Measurements from ENCODE around the gene STK11IP.

STK11IP gene, protein sequence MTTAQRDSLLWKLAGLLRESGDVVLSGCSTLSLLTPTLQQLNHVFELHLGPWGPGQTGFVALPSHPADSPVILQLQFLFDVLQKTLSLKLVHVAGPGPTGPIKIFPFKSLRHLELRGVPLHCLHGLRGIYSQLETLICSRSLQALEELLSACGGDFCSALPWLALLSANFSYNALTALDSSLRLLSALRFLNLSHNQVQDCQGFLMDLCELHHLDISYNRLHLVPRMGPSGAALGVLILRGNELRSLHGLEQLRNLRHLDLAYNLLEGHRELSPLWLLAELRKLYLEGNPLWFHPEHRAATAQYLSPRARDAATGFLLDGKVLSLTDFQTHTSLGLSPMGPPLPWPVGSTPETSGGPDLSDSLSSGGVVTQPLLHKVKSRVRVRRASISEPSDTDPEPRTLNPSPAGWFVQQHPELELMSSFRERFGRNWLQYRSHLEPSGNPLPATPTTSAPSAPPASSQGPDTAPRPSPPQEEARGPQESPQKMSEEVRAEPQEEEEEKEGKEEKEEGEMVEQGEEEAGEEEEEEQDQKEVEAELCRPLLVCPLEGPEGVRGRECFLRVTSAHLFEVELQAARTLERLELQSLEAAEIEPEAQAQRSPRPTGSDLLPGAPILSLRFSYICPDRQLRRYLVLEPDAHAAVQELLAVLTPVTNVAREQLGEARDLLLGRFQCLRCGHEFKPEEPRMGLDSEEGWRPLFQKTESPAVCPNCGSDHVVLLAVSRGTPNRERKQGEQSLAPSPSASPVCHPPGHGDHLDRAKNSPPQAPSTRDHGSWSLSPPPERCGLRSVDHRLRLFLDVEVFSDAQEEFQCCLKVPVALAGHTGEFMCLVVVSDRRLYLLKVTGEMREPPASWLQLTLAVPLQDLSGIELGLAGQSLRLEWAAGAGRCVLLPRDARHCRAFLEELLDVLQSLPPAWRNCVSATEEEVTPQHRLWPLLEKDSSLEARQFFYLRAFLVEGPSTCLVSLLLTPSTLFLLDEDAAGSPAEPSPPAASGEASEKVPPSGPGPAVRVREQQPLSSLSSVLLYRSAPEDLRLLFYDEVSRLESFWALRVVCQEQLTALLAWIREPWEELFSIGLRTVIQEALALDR

DNA sequence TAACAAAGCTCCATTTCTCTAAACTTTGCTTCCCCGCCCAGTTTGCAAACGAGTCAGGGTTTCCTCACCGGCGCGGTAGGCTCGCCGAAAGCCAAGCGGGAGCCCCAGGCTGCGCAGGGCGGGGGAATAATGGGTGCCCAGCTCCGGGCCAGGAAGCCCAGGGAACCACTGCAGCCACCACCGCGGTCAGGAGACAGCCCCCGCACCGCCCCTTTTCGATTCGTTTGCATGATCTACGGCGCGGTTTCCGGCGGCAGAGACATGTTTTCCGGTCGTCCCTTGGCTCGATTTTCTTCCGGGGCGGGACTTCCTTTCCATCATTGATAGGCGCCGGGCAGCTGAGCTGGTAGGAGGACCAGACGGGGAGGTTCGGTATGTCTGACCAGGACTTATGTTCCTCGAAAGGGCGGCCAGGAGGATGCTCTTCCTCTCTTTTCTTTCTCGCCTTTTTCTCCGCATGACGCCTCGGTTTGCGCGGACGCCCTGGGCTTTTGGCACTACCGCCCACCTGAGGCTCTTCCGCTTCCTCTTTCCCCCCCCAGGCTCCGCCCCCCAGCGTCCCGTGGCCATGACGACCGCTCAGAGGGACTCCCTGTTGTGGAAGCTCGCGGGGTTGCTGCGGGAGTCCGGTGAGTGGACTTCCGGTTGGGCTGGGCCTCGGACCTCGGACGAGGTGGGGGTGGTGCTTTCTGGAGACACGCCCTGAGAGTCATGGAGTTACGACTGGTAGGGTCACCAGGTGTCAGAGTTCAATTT lies at the start of gene STK11IP:
TSS of gene STK11IP (plus strand) at position 306 of the 756 bp plus-strand sequence. CDS start at position 569, 263 bp downstream.
- peak; percentile 80 to 83 for DNase-seq (ENCODE audit: low read depth in 2 of 2)

DNA sequence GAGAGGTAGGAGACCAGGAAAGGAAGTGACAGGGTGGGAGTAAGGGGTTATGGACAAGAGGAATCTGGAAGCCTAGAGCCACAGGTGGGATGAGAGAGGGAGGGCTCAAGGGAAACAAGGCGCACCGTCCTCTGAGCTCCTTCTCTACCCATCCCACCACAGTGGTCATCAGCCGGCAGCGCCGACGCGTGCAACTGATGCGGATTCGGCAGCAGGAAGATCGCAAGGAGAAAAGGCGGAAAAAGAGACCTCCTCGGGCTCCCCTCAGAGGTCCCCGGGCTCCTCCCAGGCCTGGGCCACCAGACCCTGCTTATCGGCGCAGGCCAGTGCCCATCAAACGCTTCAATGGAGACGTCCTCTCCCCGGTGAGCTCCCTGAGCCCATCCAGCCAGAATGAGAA lies 48.7 kb upstream of the STK11IP start:
- DNase-seq (ENCODE audit: low read depth in 2 of 2), result no peak

GRCh38 chr2:219549619-219550018 lies 48.0 kb upstream of the STK11IP start:
- no peak for DNase-seq (ENCODE audit: low read depth in 2 of 2)

DNA sequence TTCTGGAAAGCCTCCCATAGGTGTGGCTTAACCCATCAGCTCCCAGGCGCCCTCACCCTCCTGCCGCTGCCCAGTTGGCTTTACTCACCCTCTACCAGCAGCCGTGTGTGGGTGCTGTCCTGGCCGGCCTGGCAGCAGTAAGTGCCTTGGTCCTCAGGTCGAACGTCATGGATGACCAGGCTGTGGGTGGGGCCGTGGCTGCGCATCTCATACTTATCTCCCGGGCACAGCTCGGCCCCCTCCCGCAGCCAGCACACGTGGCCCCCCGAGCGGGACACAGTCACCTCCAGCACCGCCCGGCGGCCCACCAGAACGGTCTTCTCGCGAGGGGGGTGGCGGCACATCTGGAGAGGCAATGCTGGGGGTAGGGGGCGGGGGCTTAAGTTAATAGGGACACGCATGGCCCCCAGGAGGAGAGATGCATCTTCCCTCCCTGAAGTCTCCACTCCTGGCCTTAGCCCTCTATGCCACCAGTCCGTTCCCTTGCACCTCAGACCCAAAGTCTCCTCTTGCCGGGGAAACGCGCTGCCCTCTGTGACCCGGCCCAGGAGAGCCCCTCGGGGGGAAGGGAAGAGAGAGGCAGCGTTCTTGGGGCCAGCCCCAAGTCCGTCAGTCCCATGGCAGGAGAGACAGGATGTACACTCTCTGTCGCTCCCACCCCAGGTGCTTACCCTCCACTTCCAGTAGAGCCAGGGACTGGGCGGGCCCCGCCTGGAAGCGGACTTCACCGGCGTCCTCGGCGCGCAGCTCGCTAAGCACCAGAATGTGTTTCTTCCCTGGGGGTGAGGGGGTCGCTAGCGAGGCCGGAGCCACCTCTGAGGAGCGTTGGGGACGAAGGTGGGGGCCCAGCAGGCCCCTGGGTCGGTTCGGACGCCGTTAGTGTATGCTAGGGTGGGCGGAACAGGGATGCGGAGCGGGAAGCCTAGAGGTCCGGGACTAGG lies 45.9 kb upstream of the STK11IP start:
- no peak for DNase-seq (ENCODE audit: low read depth in 2 of 2)

GRCh38 chr2:219552382-219553167 lies 45.1 kb upstream of the STK11IP start:
- peak; percentile 56 to 57 for DNase-seq (ENCODE audit: low read depth in 2 of 2)

DNA sequence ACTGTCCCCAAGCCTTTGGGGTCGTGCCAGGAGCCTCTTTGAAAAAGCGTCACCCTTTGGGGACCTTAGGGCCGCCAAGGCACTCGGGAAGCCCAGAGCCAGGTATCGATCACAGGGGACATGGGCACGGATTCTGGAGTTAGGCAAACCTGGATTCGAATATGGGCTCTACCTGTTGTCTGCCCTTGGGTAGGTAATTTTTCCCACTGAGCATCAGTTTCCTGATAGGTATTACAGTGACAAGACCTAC lies 44.6 kb upstream of the STK11IP start:
- no peak for DNase-seq (ENCODE audit: low read depth in 2 of 2)

DNA sequence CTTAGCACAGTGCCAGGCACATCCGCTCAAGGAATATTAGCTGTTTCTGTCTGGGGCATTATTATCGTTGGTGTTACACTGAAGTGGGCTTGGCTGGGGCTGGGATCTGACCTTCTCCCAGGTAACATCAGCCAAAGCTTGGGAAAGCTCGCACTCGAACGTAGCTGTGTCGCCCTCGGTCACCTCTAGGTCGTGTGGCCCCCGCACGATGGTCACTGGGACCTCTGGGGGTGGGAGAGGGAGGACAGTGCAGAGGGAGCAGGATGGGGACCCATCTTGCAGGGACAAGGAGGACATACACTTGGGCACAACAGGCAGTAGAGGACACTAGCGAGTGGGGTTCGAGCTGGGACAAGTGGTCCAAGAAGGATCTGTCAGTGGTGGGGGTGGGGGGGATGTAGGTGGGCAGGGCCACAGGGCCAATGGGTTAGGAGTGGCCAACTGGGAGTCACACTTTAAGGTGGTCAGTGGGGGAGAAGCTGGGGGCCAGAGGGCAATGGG lies 44.1 kb upstream of the STK11IP start:
- DNase-seq (ENCODE audit: low read depth in 2 of 2), result no peak

DNA sequence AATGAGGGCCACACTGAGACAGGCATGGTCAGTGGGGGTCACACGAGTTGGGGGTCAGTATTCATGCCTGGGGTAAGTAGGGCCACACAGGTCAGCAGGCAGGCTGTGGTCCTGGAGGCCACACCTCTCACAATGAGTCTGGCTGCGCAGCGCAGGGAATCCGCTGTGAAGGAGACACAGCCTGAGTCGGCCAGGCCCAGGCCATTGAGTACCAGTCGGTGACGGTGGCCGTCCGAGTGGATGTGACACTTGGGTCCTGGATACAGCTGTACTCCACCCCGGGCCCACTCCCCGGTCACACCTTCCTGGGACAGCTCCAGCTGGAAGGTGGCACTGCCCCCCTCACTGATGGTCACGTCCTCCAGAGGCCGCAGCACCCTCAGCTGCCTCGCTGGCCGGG lies 43.3 kb upstream of the STK11IP start:
- DNase-seq (ENCODE audit: low read depth in 2 of 2), result no peak

GRCh38 chr2:219555956-219556355 lies 41.7 kb upstream of the STK11IP start:
- no peak for DNase-seq (ENCODE audit: low read depth in 2 of 2)

DNA sequence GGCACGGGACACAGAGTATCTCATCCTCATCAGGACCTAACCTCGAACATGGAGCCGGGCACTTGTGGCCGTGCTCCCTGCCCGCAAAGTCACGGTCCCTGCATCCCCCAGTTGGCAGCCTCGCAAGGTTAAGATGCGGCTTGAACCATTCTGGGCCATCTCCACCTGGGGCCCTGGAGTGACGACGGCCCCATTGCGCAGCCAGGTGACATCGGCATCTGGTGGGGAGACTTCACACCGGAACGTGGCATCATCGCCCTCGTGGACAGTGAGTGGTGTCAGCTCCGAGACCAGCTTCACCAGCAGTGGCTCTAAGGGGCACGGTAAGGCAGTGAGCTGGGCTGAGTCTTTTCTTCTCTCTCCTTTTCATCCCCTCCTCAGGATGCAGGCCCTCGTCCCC lies 41.2 kb upstream of the STK11IP start:
- DNase-seq (ENCODE audit: low read depth in 2 of 2), result no peak

DNA sequence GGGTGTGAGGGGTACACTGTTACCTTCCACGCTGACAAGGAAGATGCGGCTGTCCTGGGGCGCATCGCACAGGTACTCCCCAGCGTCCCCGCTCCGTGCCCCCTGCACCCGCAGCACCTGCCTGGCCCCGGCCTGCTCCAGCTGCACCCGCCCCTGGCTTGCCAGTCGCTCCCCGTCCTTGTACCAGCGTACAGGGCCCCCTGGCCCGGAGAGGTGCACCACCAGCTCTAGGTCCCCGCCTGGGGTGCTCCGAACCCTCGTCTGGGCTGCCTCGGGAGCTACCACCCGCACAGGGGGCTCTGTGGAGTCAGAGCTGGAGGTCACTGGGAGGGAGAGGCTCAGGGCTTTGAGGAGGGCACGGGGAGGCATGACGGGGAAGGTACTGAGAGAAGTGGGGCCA lies 40.3 kb upstream of the STK11IP start:
- no peak for DNase-seq (ENCODE audit: low read depth in 2 of 2)

DNA sequence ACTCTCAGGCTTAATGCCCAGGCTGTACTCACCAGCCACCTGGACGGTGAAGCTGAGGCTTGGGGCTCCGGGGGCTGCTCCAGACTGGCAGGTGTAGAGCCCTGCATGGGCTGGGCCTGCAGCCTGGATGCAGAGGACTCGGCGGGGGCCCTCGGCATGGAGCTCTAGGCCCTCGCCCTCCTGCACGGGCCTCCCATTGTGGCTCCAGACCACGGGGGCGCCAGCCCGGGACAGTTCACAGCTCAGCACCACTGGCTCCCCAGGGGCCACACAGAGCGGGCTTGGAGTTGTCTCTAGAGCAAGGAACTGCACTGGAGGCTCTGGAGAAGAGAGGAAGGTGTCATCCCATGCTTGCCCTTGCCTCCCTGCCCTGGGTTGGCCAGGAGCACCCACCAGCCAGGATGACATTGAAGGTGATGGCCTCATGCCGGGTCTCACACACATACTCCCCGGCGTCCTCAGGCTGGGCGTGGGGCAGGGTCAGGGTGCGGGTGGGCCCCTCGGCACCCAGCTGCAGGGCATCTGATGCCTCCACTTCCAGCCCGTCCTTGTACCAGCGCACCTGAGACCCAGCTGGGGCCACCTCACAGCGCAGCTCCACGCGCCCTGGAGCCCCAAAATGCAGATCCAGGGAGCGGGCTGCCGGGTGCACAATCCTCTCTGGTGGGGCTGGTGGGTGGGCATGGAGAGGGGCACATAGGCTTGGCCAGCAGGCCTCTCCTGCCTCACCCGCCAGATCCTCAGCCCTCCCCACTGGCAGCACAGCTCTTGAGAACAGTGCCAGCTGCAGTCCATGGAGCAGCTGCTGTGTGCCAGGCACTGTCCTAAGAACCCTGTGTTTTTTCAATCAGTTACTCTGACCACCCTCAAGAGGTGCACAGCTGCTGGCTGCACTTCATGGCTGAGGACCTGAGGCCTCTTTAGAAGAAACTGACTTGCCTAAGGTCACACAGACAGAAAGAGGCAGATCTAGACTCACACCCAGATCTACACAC lies 39.6 kb upstream of the STK11IP start:
- DNase-seq (ENCODE audit: low read depth in 2 of 2), result no peak

DNA sequence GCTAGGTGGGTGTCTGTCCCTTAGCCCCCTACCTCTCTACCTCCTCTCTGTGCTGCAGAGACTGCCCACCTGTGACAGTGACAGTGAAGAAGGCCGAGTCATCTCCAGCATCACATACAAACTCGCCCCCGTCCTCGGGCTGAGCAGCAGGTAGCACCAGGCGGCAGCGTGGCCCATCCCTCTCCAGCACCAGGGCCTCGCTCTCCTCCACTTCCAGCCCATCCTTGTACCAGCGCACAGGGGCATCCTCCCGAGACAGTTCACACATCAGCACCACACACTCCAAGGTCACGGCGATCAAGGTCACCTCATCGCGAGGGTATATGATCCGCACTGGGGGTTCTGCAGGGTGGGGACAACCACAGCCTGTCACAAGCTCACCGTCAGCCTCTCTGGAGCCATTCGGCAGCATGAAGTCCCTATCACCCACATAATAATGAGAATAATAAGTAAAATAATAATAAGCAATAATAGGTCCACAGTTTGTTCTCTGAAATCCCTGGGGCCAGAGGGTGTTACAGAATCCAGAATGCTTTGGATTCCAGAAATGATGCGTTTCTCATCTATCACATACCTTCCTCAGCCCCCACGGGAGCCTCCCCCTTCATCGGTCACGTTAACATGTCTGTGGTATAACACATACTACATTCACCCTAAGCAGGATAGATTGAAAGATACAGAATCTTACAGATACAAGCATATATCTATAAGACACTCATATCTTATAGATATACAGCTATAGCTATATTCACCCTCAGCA lies 38.3 kb upstream of the STK11IP start:
- no peak for DNase-seq (ENCODE audit: low read depth in 2 of 2)

DNA sequence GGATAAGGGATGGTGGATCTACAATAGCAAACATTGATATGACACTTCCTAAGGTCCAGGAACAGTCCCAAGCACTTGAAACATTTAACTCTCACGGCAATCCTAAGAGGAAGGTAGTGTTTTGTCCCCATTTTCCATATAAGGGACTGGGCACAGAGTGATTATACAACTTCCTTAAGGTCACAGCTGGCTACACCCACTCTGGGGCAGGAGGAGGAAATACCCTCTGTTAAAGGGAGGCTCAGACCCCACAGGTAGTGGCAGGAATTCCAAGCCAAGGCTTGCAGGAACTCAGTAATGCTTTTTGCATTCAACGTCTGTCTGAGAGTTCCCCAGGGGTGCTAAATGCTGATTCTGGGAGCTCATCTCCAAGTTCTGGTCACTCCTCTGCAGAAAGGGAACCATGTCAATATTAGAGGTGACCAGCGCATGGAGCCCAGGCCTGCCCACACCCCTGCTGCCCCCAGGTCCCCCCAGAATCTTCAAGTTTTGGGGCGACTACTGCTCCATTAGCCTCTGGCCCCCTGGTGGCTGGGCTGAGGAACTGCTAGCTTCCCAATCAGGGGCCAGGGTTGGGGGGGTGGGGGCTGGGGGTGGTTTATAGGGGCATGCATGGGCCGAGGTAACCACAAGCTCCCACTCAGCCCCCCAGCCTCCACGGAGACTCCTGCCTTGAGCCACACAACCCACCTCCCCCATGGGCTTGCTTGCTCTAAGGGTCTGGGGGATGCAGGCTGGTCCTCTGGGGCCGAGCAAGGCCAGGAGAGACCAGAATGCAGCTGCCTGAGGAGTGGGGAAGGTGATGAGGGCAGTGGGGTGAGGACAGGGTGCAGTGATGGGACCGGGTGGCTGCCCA lies 37.4 kb upstream of the STK11IP start:
- no peak for DNase-seq (ENCODE audit: low read depth in 2 of 2)

GRCh38 chr2:219560893-219561178 lies 36.8 kb upstream of the STK11IP start:
- no peak for DNase-seq (ENCODE audit: low read depth in 2 of 2)

GRCh38 chr2:219561179-219562048 lies 36.2 kb upstream of the STK11IP start:
- DNase-seq (ENCODE audit: low read depth in 2 of 2), result no peak

Data from stimulated activated CD8-positive, alpha-beta memory T cell treated with anti-CD3 and anti-CD28 coated beads, Interleukin-15, amount 100 ng/mL, for 4 hours (primary cell).